TTC549 (cell line): ENCODE data around the gene MYLK2.
"Not testable (repeated sequence)": the region's sequence is repeated elsewhere in the genome, so short reads cannot be mapped to it uniquely, and the experiment has no call there.

Source experiments
- FAIRE-seq: peaks from 2 replicates; lab custom pipeline; 2012; peaks lifted over from hg19 to GRCh38; lab: Jason Lieb, UNC

MYLK2 gene

GRCh38 chr20:31816221-31816620 is 2.9 kb upstream of the MYLK2 start:
- FAIRE-seq: no peak

- FAIRE-seq: no peak
These were observed 1.7 kb upstream of the MYLK2 start for GRCh38 chr20:31817461-31817860.

GRCh38 chr20:31818376-31818908 is 714 bp upstream of the MYLK2 start:
- no peak for FAIRE-seq

GRCh38 chr20:31820228-31820627 is 1.1 kb downstream of the MYLK2 start:
- FAIRE-seq: no peak

- FAIRE-seq: no peak
These were observed 2.3 kb downstream of the MYLK2 start for GRCh38 chr20:31821427-31821826.

GRCh38 chr20:31822421-31823330 is 3.5 kb downstream of the MYLK2 start:
- FAIRE-seq: no peak

GRCh38 chr20:31823360-31824124 is 4.4 kb downstream of the MYLK2 start:
- no peak for FAIRE-seq

- FAIRE-seq: no peak
These were observed 4.9 kb downstream of the MYLK2 start for GRCh38 chr20:31824125-31824485.

GRCh38 chr20:31824554-31825313 is 5.6 kb downstream of the MYLK2 start:
- FAIRE-seq: no peak

GRCh38 chr20:31826074-31826473 is 6.9 kb downstream of the MYLK2 start:
- no peak for FAIRE-seq

- FAIRE-seq: no peak
These were observed 7.9 kb downstream of the MYLK2 start for GRCh38 chr20:31827059-31827458.

- not testable (repeated sequence) for FAIRE-seq
These were observed 8.9 kb downstream of the MYLK2 start for GRCh38 chr20:31828016-31828415.

GRCh38 chr20:31829731-31830130 is 10.6 kb downstream of the MYLK2 start:
- no peak for FAIRE-seq

- no peak for FAIRE-seq
These were observed 11.3 kb downstream of the MYLK2 start for GRCh38 chr20:31830406-31830981.

- no peak for FAIRE-seq
These were observed 12.1 kb downstream of the MYLK2 start for GRCh38 chr20:31831211-31831610.

- no peak for FAIRE-seq
These were observed 12.7 kb downstream of the MYLK2 start for GRCh38 chr20:31831771-31832306.

GRCh38 chr20:31833130-31833930 is 14.2 kb downstream of the MYLK2 start:
- FAIRE-seq: no peak

- no peak for FAIRE-seq
These were observed 14.9 kb downstream of the MYLK2 start for GRCh38 chr20:31833931-31834521.

- no peak for FAIRE-seq
These were observed 16.4 kb downstream of the MYLK2 start for GRCh38 chr20:31835554-31835953.
